Right renal cortex interstitium (tissue), 3 donors: ENCODE data around the gene CEP57L1. TPM values are rescaled to one million over a fixed set of nuclear protein-coding genes. Genes with fewer than 3 reads are reported as not detected.
A peak's percentile ranks its signal among the peaks of the same experiment; 100 is the strongest.

Experiments used
- DNase-seq, 3 donors: peaks; one replicate each; pipeline ENCODE4 v3.0.0-alpha.2; 2013; ENCODE audit warnings: low read depth in 3 of 3, low spot score in 2 of 3
- polyA plus RNA-seq, 3 donors: library from polyadenylated mRNA; unstranded; fragments of 120-200 nt; gene quantifications; one replicate each; pipeline ENCODE4 v1.2.1, GENCODE V29; 2013; ENCODE audit not compliant: insufficient read length in 3 of 3

CEP57L1 gene
- polyA plus RNA-seq: 10 to 100 TPM; 22.5 to 23.9 (median 22.9) TPM

- DNase-seq: peak; percentile 95 to 99 (median 96)
Observed at GRCh38 chr6:109095036-109095834, at the start of gene CEP57L1. CEP57L1 (plus strand) TSS chr6:109095507; CDS start chr6:109145222, 49,715 bp downstream.

DNA sequence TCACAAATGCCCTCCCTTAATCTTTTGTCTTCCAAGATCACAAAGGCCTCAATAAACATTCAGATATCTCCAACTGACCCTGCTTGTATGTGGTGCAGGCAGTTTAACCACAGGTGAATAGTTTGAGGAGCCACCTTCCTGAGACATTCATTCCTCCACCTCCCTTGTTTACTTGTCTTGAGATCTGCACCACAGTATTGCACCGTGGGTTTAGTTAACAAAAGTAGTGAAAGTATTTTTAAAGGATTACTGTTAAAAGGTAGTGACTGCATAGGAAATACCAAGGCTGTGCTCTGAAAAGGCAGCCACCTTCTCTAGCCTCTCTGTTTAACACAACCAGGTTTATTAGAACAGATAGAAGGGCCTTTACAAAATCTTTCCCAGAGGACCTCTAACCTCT, 47.1 kb upstream of the CEP57L1 start:
- no peak for DNase-seq

- DNase-seq: no peak
Observed at GRCh38 chr6:109048670-109049415, 46.5 kb upstream of the CEP57L1 start.

DNA sequence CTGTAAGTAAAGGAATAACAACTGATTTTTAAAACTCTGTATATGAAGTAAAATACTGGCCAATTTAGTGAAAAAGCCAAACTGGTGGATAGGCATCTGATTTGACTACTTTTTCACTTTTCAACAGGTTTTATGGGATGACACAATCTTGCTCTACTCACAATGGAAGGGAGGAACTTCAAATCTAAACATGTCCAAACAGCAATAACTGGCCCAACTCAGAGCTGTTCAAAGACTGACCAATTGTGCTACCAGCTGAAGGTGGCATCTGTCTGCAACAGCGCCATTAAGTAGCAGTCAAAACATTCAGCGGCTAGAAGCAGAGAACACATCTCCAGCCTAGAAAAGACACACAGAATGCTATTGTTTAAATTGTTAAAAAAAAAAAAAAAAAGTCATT, 45.3 kb upstream of the CEP57L1 start:
- no peak for DNase-seq

GRCh38 chr6:109050447-109051102, 44.7 kb upstream of the CEP57L1 start:
- no peak for DNase-seq

DNA sequence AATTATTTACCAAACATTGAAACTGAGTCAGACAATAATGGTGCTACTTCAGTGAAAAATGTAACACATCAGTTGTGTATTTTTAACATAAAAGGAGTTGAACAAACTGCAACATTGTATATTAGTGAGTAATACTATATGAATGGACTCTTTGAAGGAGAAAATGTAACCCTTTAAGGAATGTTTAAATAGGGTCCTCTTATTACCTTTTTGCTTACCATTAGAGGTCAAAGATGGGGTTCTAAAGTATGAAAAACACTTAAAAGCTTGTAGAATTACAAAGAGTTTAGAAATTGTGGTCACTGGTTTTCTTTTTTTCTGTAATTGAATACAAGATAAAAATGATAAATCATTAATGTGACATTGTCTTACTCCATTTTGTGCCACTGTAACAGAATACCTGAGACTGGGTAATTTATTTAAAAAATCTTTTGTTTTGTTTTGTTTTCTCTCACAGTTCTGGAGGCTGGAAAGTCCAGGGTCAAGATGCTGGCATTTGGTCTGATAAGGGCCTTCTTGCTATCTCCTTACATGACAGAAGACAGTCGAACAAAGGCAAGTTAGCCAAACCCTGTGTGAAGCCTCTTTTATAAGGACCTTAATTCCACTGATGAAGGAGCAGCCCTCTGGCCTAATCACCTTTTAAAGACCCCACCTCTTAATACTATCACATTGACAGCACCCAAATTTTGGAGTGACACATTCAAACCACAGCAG, 43.8 kb upstream of the CEP57L1 start:
- DNase-seq: no peak

- no peak for DNase-seq
Observed at GRCh38 chr6:109052018-109052651, 43.2 kb upstream of the CEP57L1 start.

GRCh38 chr6:109052852-109053251, 42.5 kb upstream of the CEP57L1 start:
- no peak for DNase-seq

DNA sequence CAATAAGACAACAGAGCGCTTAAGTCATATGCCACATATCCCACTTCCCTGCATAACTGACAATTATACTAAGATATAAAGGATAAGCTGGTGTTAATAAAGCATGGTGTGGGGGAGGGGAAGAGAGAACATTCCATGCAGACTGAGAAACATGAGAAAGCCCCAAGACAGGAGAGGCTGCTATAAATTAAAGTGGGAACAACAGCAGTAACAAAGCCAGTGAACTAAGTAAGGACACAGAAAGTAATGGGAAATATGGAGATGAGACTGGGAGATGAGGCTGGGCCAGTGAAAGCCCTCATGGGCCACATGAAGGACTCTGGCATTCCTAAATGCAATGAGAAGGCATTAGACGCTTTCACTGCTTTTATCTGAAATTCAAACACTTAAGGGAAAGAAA, 42.0 kb upstream of the CEP57L1 start:
- DNase-seq: peak; percentile 31 to 59 (median 33)

DNA sequence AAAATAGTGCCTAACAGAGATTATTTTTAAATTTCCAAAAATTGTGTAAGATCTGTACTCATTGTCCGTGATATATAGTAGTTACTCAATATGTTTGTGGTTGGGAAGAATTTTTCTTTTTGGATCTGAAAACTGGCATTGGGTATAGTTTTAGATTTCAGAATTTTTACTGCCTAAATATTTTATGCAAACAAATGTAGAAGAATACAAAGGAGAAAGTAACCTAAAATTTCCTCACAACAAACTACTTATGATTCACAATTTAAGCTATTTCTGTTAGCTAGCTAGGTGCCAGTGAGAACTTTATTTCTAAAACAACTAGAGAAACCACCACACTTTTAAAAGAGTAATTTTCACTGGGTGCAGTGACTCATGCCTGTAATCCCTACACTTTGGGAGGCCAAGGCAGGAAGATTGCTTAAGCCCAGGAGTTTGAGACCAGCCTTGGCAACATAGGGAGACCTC, 39.5 kb upstream of the CEP57L1 start:
- DNase-seq: no peak

GRCh38 chr6:109056661-109057060, 38.6 kb upstream of the CEP57L1 start:
- no peak for DNase-seq

DNA sequence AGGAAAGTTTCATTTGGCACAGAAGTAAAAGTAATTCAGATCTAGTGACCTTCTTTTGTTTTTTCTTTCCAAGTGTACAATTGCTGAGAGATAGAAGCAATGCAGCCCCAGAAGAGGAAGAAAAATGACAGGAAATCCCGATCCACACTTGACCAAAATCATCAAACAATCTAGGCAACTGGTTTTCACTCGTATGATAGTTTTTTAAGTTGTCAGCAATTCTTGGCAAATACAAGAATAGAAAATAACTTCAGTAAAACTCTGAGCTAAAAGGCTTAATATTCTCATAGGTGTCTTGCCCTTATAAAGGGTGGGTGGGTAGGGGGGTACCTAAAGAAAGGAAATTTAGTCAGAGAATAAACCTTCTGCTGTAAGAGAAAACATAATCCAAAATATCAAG, 36.7 kb upstream of the CEP57L1 start:
- DNase-seq: no peak

DNA sequence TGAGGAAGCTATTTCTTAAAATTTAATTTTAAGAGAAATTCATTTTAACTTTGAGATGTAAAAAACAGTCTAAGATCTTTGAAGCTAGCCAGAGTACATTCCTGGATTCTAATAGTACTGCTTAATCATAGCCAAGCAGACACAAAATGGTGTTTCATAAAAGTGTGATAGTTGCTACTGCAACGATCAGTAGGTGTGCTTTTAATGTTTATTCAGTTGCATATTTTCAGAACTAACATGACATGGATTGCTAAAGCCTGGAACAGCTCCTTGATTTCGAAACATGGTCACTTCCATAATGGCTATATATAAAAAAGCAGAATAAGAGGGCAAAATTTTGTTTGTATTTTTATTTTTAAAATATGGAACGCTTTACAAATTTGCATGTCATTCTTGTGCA, 36.2 kb upstream of the CEP57L1 start:
- DNase-seq: no peak

DNA sequence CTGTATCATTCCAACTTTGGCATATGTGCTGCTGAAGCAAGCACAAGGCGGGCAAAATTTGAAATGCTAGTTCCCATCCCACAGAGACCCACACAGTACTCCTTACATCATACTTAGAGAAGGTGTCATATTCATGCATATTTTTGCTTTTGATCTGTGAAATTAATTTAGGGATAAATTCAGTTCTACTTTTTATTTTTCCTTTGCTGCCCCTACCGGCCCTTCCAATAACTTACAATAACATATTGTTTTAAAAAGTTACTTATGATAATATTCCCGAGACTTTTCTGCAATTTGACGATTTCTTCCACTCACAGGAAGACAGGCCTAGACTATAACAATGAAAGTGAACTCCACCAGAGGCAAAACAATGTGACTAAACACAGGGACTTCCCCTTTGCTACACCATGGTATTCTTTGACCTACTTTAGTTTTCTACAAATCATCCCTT, 35.7 kb upstream of the CEP57L1 start:
- no peak for DNase-seq

DNA sequence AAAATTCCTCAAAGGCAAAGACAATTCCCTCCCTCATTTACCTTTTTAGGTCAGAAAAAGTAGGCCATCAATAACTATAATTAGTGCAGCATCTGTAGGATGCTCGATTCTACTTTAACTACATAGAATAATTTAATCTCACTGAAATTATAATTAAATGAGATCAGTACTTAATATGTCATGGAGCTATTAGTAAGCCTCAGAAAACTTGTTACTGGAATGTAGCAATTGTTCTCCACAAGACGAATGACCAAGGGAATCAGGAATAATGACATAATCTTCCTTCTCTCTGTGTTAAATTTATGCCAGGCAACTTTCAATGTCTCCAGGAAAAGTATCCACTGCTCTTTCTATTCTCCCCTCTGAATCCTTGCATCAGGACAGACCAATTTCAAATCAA, 34.7 kb upstream of the CEP57L1 start:
- no peak for DNase-seq

DNA sequence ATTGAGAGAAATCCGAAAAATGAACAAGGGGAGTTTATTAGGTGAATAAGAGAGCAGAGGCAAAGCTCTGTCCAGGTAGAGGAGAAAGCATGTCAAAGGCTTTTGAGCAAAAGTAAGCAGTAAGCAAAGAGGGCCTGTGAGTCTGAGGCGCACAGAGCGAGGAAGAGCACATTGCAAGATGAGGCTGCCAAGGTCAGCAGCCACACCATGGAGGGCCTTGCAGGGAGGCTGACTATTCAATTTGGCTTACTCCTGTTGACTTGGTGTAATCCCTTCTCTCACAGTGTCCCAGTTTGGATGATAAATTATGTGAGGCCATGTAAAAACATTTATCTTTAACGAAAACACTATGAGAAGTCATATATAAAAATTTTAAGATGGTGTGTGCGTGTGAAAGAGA, 33.1 kb upstream of the CEP57L1 start:
- no peak for DNase-seq

DNA sequence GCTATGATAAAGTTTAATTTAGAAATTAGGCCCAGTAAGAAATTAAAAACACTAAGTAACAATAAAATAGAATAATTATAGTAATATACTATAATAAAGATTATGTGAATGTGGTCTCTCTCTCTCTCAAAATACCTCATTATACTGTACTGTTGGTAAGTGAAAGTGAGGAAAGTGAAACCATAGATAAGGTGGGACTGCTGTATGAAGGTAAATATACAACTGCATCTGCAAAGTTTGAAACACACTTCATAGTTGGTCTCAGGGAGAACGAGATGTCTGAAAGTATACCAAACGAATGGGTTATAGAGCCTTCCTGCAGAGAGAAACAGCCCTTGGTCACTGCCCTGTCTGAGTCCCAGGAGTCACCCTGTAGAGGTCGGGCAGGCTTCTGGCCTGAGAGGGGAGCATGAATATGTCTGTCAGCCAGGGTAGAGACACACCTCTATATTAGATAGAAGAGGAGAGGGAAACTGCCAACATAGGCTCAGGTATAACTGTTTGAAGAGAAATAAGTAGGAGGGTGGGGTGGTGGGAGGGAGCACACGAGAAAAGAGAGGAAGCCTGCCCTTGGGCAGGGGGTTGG, 32.4 kb upstream of the CEP57L1 start:
- no peak for DNase-seq

DNA sequence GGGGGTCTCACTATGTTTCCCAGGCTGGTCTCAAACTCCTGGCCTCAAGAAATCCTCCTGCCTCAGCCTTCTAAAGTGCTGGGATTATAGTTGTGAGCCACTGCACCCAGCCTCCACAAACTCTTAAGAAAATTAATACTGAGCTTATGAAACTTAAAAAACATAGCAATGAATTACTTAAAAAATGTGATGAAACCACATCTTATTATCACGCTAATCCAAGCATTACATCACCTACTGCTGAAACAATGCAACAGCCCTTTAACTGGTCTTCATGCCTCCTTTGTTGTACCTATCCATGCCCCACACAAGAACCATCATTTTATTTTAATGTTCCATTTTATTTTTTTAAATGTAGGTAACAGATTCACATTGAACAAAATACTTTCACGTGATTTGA, 25.6 kb upstream of the CEP57L1 start:
- DNase-seq: no peak

GRCh38 chr6:109071125-109071917, 24.0 kb upstream of the CEP57L1 start:
- no peak for DNase-seq
